Renal cortex interstitium (tissue), 15 donors: ENCODE results near the gene AK9. TPM values are rescaled to one million over a fixed set of nuclear protein-coding genes. Genes with fewer than 3 reads are reported as not detected.
A peak's percentile ranks its signal among the peaks of the same experiment; 100 is the strongest.
"Not testable (repeated sequence)": the region's sequence is repeated elsewhere in the genome, so short reads cannot be mapped to it uniquely, and the experiment has no call there.

ENCODE experiments used
- DNase-seq, 11 donors: peaks; one replicate each; pipeline ENCODE4 v3.0.0-alpha.2; 2013; ENCODE audit warnings: low read depth in 9 of 11, low spot score in 4 of 11; ENCODE audit errors: extremely low read depth in 1 of 11
- long read RNA-seq, 16 experiments: transcript quantifications; one replicate each; lab custom pipeline, GENCODE V29; 2026
- polyA plus RNA-seq, 3 donors: library from polyadenylated mRNA; unstranded; fragments of 120-200 nt; gene quantifications; one replicate each; pipeline ENCODE4 v1.2.1, GENCODE V29; 2013; ENCODE audit not compliant: insufficient read length in 3 of 3

Gene AK9
- polyA plus RNA-seq: 10 to 100 TPM; 11.1 to 16.0 (median 13.4) TPM
- long read RNA-seq, donor 1: 0 reads
- long read RNA-seq, donor 2: 0 reads
- long read RNA-seq, donor 3, partial matches to known transcripts: 0 of 1 reads
- long read RNA-seq, donor 3, other reads (novel, unspliced or antisense): 0 of 1 reads
- long read RNA-seq, donor 4: 0 reads
- long read RNA-seq, donor 5: 0 reads
- long read RNA-seq, donor 6, partial matches to known transcripts: 0 of 1 reads
- long read RNA-seq, donor 6, other reads (novel, unspliced or antisense): 0 of 1 reads
- long read RNA-seq, donor 7: 0 reads
- long read RNA-seq, donor 8: 0 reads
- long read RNA-seq, donor 9: 0 reads
- long read RNA-seq, donor 10: 0 reads
- long read RNA-seq, donor 11, partial matches to known transcripts: 0 of 1 reads
- long read RNA-seq, donor 11, other reads (novel, unspliced or antisense): 0 of 1 reads
- long read RNA-seq, donor 12: 0 reads
- long read RNA-seq, donor 13: 0 reads
- long read RNA-seq, donor 14: 0 reads
- long read RNA-seq, donor 15, partial matches to known transcripts: 0 of 1 reads
- long read RNA-seq, donor 15, other reads (novel, unspliced or antisense): 0 of 1 reads
- long read RNA-seq, donor 16, partial matches to known transcripts: 5 of 6 reads
- long read RNA-seq, donor 16, other reads (novel, unspliced or antisense): 0 of 6 reads

GRCh38 chr6:109690737-109691621 lies at the start of gene AK9, which contains the start of gene FIG4:
TSS of gene AK9 (minus strand) at chr6:109691202. CDS start at chr6:109675745, 15,457 bp downstream.
TSS of gene FIG4 (plus strand) at chr6:109691296. CDS start at chr6:109691436, 140 bp downstream.
- peak; percentile 79 to 93 (median 85) for DNase-seq

- no peak for DNase-seq
Measured at GRCh38 chr6:109740787-109741186, 49.8 kb upstream of the AK9 start.

DNA sequence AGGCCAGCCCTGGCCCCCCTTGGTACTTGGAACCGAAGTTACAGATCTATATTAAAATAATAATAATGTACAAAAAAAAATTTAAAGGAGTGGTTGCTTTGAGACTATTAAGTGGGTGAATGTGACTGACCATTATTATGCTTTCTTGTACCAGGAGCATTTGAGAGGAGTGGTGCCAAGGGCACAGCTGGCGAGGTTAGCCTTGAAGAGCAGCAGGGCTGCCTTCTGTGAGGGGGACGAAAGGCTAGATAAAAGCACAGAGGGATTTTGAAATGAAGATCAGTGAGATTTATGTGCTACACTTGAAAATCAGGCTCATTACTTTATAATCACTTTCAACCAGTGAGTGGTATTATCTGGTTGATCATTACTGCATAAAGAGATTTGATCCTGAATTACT lies 48.7 kb upstream of the AK9 start:
- no peak for DNase-seq

GRCh38 chr6:109738667-109739066 lies 47.7 kb upstream of the AK9 start:
- DNase-seq: no peak

DNA sequence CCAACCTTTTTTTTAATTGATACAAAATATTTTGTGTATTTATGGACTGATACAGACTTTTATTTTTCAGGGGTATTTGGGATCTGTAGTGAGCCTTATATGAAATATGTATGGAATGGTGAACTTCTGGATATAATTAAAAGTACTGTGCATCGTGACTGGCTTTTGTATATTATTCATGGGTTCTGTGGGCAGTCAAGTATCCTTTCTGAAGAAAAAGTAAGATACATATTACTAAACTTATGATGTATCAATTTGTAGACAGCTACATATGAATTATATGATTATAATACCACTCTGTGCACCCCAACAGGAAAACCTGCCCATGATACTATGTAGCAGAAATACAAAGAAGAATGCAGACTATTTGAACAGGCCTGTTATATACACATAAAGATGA lies 47.3 kb upstream of the AK9 start:
- DNase-seq: no peak

GRCh38 chr6:109736273-109737025 lies 45.4 kb upstream of the AK9 start:
- DNase-seq: no peak

DNA sequence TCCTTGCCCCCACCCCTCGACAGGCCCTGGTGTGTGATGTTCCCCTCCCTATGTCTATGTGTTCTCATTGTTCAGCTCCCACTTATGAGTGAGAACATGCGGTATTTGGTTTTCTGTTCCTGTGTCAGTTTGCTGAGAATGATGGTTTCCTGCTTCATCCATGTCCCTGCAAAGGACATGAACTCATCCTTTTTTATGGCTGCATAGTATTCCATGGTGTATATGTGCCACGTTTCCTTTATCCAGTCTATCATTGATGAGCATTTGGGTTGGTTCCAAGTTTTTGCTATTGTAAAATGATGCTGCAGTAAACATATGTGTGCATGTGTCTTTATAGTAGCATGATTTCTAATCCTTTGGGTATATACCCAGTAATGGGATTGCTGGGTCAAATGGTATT lies 34.2 kb upstream of the AK9 start:
- DNase-seq: not testable (repeated sequence)

DNA sequence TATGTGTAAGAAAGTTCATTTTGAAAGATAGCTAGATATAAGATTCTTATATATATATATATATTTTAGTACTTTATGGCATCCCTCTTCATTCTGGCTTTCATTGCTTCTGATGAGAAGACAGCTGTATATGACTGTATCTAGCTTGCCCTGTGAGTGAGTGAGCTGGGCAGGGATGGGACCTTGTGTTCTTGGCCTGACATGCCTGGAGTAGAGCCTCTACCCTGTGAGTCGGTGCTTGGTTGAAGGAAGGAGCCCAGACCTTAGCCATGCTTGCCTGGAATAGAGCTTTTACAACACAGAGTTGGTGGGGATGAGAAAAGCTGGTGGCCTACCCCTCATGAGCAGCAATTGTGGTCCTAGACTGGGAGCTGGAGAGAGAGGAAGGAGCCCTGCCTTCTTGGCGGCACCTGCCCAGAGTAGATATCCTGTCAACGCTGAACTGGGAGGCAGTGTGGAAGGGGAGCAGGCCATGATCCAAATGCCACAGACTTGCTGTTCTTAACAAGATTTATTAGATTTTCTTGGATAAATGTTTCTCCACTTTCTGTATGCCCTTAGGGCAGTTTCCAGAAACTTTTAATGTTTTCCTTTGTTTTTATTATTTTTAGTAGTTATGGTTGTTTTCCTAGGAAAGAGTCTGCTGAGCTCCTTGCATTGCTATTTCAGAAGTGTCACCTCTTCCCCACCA lies 31.7 kb upstream of the AK9 start:
- DNase-seq: no peak

DNA sequence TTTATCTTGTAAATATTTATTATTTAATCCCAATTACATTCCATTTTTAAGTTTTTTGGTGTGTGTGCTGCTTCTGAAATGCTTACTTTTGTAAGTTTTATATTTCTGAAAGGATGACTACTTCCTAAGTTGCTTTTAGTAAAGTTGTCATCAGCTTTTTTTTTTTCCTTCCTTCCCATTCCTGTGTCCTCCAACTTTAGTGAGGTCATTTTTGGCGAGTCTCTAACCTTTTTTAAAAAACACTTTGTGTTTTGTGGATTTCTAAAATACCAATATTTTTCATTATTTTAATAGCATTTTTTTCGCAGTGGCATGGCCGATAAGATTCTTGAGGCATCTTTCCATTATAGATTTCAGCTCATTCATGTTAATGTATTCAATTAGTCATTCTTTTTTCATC lies 31.0 kb upstream of the AK9 start:
- DNase-seq: no peak

- DNase-seq: no peak
Measured at GRCh38 chr6:109720311-109720710, 29.3 kb upstream of the AK9 start.

DNA sequence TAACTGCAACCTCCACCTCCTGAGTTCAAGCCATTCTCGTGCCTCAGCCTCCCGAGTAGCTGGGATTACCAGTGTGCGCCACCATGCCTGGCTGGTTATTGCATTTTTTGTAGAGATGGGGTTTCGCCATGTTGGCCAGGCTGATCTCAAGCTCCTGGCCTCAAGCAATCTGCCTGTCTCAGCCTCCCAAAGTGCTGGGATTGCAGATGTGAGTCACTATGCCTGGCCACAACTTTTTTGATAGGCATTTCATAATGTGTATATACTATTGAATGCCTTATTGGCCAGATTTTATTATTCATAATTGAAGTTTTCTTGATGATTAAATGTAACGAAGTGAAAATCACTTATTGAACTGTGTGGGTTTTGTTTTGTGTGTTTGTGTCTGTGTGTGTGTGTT lies 28.0 kb upstream of the AK9 start:
- DNase-seq: no peak

DNA sequence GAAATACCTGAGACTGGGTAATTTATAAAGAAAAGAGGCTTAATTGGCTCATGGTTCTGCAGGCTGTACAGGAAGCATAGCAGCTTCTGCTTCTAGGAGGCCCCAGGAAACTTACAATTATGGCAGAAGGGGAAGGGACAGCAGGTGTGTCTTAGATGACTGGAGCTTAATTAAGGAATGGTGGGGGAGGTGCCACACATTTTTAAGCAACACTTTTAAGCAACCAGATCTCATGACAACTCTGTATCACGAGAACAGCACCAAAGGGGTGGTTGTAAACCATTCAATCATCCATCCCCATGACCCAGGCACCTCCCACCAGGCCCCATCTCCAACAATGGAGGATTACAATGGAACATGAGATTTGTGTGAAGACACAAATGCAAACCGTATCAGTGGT lies 27.0 kb upstream of the AK9 start:
- DNase-seq: no peak

GRCh38 chr6:109715616-109716015 lies 24.6 kb upstream of the AK9 start:
- DNase-seq: no peak

DNA sequence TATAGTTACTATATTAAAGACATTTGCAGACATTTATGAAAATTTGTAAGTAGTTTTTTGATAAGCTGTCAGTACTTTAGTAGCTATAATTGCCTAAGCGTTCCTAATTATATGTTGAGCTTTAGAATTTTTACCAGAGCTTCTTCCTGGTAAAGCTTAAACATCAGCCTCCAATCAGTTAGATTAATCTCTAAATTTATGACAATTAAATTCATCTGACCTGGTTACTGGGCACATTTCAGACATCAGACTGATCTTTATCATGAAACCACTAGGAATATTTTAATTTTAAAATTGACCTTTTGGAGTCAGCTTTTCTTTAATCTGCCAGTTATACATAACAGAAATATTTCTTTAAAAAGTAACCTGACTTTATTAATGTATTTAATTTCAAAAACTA lies 23.6 kb upstream of the AK9 start:
- DNase-seq: no peak

DNA sequence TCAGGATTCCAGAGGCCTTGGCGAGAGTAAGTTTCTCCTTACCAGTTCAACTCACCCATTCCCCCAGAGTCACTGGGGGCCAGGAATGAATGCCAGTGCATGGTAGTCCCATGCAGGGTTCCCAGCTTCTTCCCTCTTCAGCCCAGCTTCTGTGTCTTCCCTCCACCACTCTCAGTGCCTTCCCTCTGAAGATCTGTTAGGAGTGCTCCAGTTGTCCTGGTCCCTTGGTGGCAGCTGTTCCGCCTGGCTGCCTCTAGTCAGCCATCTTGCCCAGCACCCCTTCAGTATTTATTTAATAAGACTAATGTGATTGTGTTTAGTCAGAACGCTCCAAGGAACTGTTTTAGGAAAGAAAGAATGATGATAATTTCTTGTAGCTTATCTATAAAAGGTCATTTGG lies 23.2 kb upstream of the AK9 start:
- no peak for DNase-seq

- DNase-seq: no peak
Measured at GRCh38 chr6:109713097-109713496, 22.1 kb upstream of the AK9 start.

GRCh38 chr6:109708099-109708498 lies 17.1 kb upstream of the AK9 start:
- not testable (repeated sequence) for DNase-seq

DNA sequence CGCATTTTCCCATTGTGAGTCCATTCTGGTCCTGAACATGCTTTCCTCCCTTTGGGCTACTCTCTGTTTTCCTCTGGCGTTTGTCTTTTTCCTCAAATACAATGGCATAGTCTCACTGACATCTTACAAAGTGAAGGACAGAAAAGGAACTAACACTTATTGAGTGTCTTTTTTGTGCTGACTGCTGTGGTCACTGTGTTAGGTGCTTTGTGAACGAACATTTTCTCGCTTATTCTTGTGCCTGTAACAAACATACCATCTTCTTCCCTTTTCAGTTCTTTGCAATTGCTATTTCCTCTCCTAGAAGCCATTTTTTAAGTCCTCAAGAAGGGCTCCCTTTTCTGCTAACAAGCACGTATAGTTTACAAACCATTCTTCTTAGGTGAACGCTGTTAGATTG lies 15.5 kb upstream of the AK9 start:
- DNase-seq: no peak
